GM18508 (cell line): ENCODE results near the gene LMAN1.

Experiments used
- ATAC-seq: cut with Tn5 transposase; IDR thresholded peaks from one replicate; pipeline ENCODE4 v1.9.1; 2021; ENCODE audit warnings: moderate number of reproducible peaks; ENCODE audit not compliant: insufficient read depth, unreplicated experiment

LMAN1 gene

GRCh38 chr18:59308248-59308937, 50.7 kb downstream of the LMAN1 start:
- ATAC-seq = no peak

- ATAC-seq = no peak
Observed at GRCh38 chr18:59306640-59307039, 52.4 kb downstream of the LMAN1 start.

DNA sequence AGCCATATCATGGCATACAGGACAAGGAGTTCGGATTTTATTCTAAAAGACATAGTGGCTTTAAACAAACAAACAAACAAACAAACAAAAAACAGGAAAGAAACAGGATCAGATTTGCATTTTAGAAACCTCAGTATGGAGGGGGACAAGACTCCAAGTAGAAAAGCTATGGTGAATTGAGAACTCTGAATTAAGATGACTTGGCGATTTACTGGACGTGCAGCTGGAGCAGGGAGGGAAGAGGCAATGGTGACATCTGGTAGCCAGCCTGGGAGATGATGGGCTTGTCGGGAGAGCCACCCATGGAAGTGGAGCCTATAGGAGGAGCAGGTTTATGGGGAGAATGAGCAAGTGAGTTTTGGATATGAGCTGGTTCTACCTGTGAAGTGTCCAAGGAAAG, 53.8 kb downstream of the LMAN1 start:
- no peak for ATAC-seq

GRCh38 chr18:59303656-59304195, 55.3 kb downstream of the LMAN1 start:
- ATAC-seq = no peak

GRCh38 chr18:59303006-59303405, 56.1 kb downstream of the LMAN1 start:
- no peak for ATAC-seq

DNA sequence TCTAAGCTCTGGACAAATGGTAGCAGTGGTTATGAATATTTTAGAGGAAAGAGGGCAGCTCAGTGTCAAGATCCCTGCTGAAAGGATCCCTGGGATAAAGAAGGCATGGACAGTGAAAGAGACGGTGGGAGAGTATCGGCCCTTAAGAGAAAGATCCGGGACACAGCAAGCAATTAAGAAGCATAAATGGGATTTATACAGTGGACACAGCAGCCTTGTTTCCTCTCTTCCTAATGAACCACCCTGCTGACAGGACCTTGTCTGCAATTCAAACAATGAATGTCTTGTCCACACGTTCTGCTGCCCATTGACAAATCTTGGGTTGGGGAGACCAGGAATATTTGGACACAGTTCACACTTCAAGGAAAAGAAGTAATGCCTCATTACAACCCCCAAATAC, 57.1 kb downstream of the LMAN1 start:
- ATAC-seq = no peak

GRCh38 chr18:59300676-59301285, 58.3 kb downstream of the LMAN1 start:
- ATAC-seq = no peak

- ATAC-seq = no peak
Observed at GRCh38 chr18:59298871-59299270, 60.2 kb downstream of the LMAN1 start.

DNA sequence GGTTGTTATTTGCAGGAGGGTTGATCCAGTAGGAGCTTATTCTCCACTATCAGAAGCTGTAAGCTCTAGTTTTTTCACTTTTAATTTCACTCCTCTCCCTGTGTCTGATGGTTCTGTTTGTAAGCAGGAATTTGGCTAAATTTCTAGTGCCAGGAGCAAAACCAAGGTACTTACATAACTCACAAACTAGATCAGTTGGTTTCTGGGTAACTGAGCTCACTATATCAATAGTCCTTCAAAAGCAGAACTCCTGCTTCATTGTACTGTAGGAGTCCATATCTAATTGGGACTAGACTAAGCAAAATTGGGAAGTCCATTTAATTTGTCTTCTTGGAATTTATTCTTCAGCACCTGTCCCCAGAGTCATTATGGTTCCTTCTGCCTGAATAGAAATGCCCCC, 65.7 kb downstream of the LMAN1 start:
- no peak for ATAC-seq

DNA sequence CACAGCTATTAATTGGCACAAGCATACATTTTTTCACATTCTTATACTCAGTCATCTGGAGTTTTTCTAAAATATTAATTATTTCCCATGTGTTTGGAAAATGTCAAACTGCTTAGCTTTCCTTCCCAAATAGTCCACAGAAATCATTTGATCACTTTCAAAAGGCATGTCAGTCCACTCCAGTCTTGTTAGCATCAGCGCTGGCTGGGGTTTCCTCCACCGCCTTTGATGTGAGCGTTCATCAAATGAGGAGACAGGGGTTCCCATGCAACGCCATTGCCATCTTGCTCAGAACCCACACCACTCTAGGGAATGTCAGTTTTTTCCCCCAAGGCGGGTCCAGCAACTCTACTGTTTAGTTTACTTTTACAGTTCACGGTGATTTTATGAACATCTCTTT, 72.7 kb downstream of the LMAN1 start:
- ATAC-seq = no peak

- no peak for ATAC-seq
Observed at GRCh38 chr18:59282341-59282740, 76.7 kb downstream of the LMAN1 start.

DNA sequence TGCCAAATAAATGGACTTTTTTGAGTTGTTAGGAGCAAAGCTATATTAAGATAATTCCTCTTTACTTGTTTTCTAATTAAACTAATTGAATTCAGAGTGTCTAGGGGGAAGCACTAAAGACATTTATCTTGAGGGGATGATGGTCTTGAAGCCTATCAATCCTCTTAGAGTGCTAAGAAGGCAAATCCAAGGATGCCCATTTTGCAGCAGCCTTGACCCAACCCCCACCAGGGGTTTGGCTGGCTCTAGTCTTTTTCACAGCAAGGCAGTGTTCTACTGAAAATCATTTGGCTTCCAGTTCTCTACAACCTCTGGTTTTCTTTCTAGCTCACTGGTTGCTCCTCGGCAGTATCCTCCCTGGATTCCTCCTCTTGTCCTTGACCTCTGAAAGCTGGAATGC, 79.3 kb downstream of the LMAN1 start:
- no peak for ATAC-seq

DNA sequence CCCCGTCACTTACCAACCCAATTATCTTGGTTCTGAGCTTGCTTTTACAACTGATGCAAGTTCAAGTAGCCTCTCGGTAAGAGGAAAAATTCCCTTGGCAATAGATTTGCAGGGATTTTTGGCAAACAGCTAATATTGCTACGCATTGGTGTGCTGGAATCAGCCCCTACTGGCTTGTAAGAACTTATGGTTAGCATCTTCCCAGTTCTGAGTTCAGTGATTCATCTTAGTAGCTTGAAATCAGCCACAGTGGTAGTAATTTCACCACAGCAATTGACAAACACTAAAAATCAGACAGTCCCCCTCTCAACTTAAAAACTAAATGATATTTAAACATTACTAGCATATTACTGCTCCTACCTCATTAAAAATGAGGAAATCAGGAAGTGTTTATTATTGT, 79.9 kb downstream of the LMAN1 start:
- no peak for ATAC-seq

GRCh38 chr18:59278793-59279192, 80.3 kb downstream of the LMAN1 start:
- no peak for ATAC-seq
